C4-2B (cell line): ENCODE data around the gene GAK.

Experiments
- H3K27ac ChIP-seq: fragments of 450-650 bp; 2 replicates; pipeline ENCODE4 v1.5.1; 2017
- ZFX ChIP-seq: fragments of 450-650 bp; IDR thresholded peaks from 2 replicates; pipeline ENCODE4 v1.6.1; 2017
- TF ChIP-seq, protein P1 (sequence below): fragments of 450-650 bp; conservative IDR thresholded peaks from 2 replicates; pipeline ENCODE4 v1.5.1; 2017; ENCODE audit warnings: mild to moderate bottlenecking

GAK gene

DNA sequence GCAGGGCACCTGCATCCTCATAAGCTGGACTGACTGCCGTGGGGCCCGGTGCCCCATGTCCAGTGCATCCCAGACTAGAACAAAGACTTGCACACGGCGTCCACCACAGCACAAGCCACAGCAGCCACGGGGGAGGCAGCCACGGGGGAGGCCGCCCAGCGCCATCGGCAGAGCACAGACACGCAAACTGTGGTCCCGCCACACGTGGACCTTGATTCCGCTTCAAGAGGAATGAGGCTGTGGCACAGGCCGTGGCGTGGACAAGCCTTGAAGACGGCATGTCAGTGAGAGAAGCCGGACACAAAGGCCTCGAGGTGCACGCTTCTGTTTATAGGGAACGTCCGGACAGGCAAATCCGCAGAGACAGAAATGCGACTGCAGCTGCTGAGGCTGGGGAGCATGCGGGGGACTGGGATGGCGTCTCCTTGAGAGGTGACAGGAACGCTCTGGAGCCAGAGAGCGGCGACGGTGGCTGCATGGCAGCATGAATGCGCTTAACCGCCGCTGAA, 96.1 kb downstream of the GAK start:
- TF ChIP-seq ZFX, result no peak

DNA sequence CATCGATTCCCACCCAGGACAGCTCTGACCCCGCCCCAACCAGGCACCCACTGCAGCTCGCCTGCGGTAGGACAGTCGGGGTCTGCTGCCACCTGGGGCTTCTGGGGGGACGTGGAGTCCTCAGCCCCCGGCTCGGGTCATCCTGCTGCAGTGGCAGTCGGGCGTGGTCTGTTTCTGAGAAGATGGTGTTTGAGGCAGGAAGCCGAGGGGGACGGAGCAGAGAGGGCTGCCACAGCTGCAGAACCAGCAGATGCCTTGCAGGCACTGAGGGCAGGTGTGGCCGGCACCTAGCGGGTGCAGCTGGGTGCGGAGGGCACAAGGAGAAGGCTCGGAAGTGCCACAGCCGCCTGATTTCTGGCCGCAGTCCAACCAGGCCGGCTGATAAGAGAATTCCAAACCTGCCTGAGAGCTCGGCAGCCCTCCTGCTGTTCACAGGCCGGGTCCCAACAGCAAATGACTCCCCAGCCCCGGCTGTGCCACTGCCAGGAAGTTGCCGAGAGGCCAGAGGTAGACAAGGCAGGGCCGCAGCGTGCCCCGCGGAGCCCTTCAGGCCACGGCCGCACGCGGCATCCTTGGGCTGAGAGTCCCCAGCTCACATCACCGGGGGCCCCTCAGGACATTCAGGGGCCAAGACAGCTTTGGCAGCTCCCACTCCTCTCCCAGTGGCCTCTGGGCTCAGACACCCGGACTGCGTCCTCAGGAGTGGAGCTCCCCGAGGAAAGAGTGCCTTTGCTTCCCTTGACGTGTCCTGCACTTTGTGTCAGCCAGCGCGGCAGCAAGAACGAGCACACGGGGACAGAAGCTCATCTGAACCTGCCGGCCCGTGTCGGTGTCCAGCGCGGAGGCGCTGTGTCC, 96.7 kb downstream of the GAK start:
- TF ChIP-seq ZFX, result no peak
- TF ChIP-seq, protein P1, sequence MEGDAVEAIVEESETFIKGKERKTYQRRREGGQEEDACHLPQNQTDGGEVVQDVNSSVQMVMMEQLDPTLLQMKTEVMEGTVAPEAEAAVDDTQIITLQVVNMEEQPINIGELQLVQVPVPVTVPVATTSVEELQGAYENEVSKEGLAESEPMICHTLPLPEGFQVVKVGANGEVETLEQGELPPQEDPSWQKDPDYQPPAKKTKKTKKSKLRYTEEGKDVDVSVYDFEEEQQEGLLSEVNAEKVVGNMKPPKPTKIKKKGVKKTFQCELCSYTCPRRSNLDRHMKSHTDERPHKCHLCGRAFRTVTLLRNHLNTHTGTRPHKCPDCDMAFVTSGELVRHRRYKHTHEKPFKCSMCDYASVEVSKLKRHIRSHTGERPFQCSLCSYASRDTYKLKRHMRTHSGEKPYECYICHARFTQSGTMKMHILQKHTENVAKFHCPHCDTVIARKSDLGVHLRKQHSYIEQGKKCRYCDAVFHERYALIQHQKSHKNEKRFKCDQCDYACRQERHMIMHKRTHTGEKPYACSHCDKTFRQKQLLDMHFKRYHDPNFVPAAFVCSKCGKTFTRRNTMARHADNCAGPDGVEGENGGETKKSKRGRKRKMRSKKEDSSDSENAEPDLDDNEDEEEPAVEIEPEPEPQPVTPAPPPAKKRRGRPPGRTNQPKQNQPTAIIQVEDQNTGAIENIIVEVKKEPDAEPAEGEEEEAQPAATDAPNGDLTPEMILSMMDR, result no peak
- H3K27ac ChIP-seq, result no peak overlapping the region

More for the DNA sequence above, 96.1 kb downstream of the GAK start:
- no peak overlapping the region for H3K27ac ChIP-seq

DNA sequence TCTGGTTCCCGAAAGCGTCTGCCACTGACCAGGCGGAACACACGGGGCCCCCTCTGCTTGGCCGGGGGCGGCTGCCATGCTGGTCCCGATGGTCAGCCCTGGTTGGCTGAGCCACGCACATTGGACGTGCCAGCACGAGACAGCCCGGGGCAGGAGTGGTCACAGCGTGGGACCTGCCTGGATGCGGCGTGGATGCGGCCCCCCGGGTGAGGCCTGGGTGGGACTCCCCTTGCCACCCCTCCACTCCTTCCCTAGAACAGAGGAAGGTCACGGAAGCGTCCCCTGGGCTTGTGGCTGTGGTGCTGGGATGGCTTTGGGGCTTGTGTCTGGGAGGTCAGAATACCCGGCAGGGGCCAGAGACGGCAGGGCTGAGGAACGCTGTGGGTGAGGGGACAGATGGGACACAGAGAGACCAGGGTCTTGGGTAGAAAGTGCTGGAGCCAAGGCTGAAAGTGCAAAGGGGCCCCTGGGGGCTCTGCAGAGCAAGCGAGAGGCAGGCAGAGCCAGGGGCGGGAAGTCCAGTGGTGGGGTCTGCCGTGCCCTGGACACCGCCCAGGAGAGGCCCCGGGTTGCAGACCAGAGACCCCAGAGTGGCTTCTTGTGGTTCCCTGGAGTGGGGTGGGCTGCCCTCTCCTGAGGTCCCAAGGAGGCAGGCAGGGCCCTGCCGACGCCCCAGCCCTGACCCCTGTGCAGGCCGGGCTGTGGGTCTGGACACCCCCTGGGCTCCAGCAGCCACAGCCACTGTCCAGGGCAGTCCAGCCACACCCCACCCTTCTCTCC, 97.6 kb downstream of the GAK start:
- H3K27ac ChIP-seq, result no peak overlapping the region
- TF ChIP-seq ZFX, result no peak
- TF ChIP-seq, protein P1, result no peak

DNA sequence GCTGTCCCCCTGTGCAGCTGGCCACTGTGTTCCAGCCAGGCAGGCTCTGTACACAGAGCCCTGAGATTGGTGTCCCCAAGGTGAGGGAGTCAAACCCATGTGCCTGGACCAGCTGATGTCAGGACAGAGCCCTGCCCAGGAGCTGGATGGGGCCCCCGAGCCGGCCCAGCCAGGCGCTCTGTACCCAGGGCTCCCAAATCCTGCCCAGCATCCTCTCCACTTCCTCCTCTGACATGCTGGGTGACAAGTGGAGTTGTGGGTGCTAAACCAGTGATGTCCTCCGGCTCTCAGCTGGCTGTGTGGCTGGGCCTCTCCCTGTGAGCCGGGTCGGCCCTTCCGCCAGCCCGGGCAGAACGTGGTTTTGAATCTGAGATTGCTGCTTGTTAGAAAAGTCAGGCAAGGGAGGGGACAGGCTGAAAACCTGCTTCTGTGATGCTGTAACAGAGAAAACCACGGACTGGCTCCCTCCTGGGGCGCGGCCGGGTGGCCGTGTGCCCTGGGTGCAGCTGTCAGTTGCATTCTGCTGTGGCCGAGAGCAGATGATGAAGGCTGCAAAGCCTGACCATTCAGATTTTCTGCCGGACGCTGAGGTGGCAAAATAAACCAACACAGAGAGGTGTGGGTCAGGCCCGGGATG, 98.3 kb downstream of the GAK start:
- TF ChIP-seq, protein P1, result no peak
- no peak overlapping the region for H3K27ac ChIP-seq

DNA sequence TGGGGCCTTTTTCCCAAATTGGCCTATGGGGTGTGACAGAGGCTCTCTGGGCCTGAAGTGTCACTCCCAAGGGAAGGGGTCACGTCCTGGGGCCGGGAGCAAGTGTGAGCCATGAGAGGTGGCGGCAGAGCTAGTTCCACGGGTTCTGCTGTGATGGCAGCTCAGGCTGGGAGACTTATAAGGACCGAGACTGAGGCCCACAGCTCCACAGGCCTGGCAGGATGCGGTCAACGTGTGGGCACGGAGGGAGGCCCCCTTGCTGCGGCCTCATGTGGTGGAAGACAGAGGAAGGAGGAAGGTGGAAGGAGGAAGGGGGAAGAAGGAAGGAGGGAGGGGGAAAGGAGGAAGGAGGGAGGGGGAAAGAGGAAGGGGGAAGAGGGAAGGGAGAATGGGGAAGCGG, 99.0 kb downstream of the GAK start:
- H3K27ac ChIP-seq, result no peak overlapping the region
- TF ChIP-seq ZFX, result no peak

DNA sequence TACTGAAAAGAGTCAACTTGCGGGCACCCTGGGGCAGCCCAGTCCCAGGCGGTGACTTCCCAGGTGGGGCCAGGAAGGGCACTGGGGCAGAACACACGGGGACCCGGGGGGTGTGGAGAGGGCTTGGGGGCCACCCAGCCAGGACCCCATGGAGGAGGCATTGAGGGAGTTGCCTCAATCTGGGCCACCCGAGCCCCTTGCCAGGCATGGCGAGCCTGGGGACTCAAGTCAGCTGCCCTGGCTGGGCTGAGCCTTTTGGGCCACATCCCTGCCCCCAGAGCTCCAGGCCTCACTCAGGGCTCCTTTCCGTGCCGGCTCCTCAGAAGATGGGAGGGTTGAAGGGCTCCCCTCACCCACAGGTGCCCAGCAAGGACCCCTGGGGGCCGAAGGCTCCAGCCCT, 99.6 kb downstream of the GAK start:
- no peak for TF ChIP-seq ZFX
- TF ChIP-seq, protein P1, result no peak
- H3K27ac ChIP-seq, result no peak overlapping the region

DNA sequence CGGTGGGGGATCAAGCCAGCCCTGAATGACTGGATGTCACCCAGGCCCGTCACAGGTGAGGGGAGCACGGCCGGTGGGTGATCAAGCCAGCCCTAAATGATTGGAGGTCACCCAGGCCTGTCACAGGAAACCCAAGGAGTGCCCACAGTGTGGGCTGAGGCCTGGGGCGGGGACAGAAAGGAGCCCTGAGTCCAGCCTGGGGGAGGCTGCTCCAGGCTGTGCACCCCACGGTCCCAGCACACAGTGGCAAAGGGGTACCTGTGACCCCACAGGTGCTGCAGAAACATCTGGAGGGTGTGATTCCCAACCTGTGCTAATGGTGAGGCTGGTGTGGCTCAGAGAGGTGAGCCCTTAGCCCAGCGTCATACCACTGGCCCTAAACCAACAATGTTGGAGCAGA, 100.0 kb downstream of the GAK start:
- no peak overlapping the region for H3K27ac ChIP-seq
- TF ChIP-seq, protein P1, result no peak

DNA sequence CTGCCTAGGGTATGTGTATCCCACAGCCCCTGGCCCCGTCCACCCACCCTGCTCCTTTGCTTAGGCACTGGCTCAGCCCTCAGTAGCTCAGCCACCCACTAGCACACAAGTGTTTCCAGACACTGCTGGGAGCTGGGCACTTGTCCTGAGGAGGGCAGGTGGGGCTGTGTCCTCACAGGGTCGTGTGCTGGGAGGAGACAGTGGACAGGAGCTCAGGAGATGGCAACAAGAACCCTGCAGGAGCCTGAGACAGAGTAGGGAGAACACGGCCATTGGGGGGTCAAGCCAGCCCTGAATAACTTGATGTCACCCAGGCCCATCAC, 100.7 kb downstream of the GAK start:
- no peak overlapping the region for H3K27ac ChIP-seq
- no peak for TF ChIP-seq ZFX
- TF ChIP-seq, protein P1, result no peak
